IMR-90 (cell line): ENCODE measurements around the gene HLA-DRB1.
"Not testable (repeated sequence)": the region's sequence is repeated elsewhere in the genome, so short reads cannot be mapped to it uniquely, and the experiment has no call there.

ENCODE experiments used
- RAD21 ChIP-seq: IDR thresholded peaks from 2 replicates; pipeline ENCODE4 v1.6.1; 2012; ENCODE audit warnings: low read length, improper control_type of control experiment
- TF ChIP-seq, protein P1 (sequence below): conservative IDR thresholded peaks from 2 replicates; pipeline ENCODE4 v1.5.1; 2012; ENCODE audit warnings: mild to moderate bottlenecking, low read depth, low read length, improper control_type of control experiment

- TF ChIP-seq, protein P1, sequence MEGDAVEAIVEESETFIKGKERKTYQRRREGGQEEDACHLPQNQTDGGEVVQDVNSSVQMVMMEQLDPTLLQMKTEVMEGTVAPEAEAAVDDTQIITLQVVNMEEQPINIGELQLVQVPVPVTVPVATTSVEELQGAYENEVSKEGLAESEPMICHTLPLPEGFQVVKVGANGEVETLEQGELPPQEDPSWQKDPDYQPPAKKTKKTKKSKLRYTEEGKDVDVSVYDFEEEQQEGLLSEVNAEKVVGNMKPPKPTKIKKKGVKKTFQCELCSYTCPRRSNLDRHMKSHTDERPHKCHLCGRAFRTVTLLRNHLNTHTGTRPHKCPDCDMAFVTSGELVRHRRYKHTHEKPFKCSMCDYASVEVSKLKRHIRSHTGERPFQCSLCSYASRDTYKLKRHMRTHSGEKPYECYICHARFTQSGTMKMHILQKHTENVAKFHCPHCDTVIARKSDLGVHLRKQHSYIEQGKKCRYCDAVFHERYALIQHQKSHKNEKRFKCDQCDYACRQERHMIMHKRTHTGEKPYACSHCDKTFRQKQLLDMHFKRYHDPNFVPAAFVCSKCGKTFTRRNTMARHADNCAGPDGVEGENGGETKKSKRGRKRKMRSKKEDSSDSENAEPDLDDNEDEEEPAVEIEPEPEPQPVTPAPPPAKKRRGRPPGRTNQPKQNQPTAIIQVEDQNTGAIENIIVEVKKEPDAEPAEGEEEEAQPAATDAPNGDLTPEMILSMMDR, result not testable (repeated sequence)
- not testable (repeated sequence) for TF ChIP-seq RAD21
These were observed 59.2 kb downstream of the HLA-DRB1 start for GRCh38 chr6:32530431-32530793.
